ENCODE data around the gene MVB12B.

DNA sequence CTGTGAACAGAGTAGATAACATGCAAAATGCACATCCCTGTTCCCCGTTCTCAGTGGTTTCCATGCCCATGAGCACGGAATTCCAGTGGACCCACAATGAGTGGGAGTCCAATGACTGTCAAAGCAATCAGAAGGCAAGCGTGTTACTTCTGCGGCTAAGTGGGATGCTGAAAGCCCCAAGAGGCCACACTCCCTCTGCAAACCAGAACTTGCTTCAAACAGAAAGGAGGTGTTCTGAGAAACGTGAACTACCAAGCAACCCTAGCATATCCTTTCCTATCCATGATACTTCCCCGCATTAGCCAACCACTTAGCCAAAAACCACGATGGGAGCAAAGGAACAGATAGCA lies 21.7 kb upstream of the MVB12B start:
- TF ChIP-seq, protein P1, sequence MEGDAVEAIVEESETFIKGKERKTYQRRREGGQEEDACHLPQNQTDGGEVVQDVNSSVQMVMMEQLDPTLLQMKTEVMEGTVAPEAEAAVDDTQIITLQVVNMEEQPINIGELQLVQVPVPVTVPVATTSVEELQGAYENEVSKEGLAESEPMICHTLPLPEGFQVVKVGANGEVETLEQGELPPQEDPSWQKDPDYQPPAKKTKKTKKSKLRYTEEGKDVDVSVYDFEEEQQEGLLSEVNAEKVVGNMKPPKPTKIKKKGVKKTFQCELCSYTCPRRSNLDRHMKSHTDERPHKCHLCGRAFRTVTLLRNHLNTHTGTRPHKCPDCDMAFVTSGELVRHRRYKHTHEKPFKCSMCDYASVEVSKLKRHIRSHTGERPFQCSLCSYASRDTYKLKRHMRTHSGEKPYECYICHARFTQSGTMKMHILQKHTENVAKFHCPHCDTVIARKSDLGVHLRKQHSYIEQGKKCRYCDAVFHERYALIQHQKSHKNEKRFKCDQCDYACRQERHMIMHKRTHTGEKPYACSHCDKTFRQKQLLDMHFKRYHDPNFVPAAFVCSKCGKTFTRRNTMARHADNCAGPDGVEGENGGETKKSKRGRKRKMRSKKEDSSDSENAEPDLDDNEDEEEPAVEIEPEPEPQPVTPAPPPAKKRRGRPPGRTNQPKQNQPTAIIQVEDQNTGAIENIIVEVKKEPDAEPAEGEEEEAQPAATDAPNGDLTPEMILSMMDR (conservative IDR thresholded peaks at IDR 0.05 in 1 of 2, IDR thresholded peaks at IDR 0.05 in 1 of 2; ENCODE audit: low read depth in 1 of 2, low read length in 2 of 2), result no peak
- no peak for TF ChIP-seq EZH2 (IDR thresholded peaks at IDR 0.05; ENCODE audit: low read length, missing control alignments)

Data from fibroblast of lung (primary cell).